Posterior cingulate gyrus (tissue), 11 donors: ENCODE measurements around the gene GLRX5.
"Not testable (repeated sequence)": the region's sequence is repeated elsewhere in the genome, so short reads cannot be mapped to it uniquely, and the experiment has no call there.

Source experiments
- DNase-seq, 10 donors: peaks; one replicate each; pipeline versions ENCODE4 v3.0.0 to v3.0.0-alpha.2; 2020 to 2021; ENCODE audit warnings: mixed read lengths in 3 of 10
- intact Hi-C: fragments of 100-400 bp; cut with DNase I; formaldehyde crosslinking; loops from one replicate; pipeline ENCODE4 v1.15.1; 2023

The GLRX5 gene

DNA sequence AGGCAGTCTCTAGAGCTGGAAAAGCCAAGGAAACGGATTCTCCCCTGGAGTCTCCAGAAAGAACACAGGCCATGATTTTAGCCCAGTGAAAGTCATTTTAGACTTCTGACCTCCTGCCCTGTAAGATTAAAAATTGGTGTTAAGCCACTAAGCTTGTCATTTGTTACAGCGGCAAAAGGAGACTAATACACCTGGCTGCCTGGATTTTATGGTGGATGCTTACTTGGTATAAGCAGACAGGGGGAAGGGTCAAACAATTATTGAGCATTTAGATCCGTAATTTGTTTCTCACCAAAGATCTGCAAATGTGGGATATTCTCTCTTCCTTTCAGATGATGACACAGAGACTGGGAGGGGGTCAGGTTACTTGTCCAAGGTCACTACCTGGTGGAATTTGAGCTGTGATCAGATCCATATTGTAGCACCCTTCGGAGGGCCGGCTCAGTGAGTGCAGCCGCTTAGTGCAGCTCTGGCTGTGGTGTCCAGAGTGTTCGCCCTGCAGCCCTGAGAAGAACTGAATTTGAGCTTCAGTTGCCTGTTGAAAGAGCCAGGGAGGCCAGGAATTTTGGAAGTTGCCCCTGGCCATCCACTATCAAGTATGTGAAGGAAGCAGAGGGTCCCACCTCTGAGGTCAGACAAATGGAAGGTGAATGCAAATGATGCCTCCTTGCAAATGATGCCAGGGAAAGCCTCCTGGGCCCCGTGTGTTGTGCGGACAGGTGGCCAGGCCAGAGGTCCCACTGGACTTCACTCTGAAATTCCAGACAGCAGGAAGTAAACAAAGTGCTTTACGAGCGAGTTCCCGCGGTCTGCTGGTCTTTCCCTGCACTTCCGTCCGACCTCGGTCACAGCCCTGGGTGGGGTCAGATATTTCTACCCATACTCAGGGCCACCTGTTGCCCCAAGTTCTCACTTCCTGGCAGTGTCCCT is 15.1 kb downstream of the GLRX5 start:
- intact Hi-C loops = no loop called here
- no peak for DNase-seq

DNA sequence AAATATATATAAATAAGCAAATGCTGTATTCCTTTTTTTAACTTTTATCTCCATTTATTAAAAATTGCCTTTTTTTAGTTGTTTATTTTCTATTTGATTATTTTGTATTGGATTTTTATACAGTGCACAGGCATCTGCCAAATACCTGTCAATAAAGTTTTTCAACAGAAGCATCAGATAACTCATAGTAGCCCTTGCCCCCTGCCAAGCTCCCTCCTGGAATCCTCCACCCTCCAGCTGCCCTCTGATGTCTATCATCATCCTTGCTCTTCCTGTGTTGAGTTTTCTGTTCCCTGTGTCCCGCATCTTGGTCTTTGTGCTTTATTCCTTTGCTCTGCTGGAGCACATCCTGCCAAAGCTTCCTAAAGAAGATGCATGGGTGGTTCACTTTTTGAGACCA is 16.6 kb downstream of the GLRX5 start:
- no peak for DNase-seq
- intact Hi-C loops = no loop called here

DNA sequence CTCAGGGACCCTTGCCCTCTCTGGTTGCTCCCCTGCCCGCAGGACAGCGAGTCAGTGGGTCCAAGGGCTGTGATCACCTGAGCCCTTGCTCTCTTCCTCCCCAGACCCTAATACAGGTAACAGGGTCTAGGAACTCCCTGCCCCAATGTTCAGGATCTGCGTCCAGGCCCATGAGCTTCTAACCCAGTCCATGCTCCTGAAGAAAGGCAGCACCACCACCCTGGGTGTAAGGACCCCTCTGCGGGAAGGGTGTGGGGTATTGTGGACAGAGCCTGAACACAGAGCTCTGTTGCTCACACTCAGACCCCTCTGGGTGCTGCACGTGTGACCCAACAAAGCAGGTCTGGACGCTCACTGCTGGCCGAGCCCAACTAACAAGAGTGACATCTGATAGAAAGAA is 18.3 kb downstream of the GLRX5 start:
- intact Hi-C loops = no loop called here

DNA sequence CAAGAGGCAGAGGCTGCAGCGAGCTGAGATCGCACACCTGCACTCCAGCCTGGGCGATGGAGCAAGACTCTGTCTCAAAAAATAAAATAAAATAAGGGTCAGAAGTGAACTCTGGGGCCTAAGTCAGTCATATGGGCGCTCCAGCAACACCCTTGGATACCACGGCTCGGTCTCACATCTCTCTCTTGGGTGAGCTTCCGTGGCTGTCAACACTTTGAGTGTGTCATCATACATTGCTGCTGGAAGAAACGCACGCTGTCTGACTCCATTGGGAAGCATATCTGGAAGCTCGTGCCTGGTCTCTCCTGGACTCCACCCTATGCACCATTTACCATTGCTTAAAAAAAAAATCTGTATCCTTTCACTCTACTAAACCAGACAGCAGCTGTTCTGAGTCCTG is 20.2 kb downstream of the GLRX5 start:
- intact Hi-C loops = no loop called here
- DNase-seq = peak in 1 of 10 donors; percentile 52

More for the DNA sequence above, 18.3 kb downstream of the GLRX5 start:
- no peak for DNase-seq

DNA sequence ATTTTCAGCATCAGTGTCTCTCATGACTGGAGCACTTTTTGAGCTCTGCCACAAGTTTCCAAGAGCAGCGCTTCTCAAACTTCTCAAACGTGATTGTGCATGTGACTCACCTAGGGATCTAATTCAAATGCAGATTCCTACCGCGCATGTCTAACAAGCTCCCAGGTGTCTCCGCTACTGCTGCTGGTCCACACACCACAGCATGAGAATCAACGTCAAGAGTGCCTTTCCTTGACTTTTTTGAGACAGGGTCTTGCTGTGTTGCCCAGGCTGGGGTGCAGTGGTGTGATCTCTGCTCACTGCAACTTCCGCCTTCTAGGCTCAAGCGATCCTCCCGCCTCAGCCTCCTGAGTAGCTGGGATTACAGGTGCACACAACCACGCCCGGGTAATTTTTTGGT is 22.4 kb downstream of the GLRX5 start:
- intact Hi-C loops = no loop called here
- DNase-seq = no peak

DNA sequence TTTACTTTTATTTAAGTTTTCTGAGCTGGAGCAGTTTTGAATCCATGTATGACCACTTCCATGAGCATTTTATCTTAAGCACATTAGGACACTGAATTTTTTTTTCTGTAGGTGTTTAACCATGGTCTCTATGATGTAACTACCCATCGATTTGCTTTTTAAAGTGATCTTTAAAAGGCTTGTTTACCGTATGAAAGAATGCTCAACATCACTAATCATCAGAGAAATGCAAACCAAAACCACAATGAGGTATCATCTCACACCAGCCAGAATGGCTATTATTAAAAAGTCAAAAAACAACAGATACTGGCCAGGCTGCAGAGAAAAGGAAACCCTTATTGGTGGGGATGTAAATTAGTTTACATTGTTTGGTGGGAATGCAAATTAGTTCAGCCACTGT is 23.0 kb downstream of the GLRX5 start:
- no peak for DNase-seq
- intact Hi-C loops = no loop called here

DNA sequence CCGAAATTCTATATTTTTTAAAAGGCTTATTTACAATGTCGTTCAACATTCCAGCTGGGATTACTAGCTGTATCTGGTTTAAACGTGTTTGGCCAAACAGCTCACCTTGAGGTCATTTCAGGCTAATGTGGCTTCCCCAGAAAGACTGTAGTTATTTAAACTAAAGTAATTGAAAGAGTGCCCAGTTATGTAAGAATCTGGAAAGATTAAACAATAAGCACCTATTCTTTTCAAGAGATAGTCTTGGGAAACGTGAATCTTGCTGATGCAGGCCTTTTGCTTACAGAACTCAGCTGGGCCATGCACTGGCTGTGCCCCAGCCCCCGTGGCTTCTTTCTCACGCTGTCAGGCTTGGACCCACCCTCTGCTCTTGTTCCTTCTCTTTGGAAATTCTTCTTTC is 24.4 kb downstream of the GLRX5 start:
- no peak for DNase-seq
- intact Hi-C loops = no loop called here

DNA sequence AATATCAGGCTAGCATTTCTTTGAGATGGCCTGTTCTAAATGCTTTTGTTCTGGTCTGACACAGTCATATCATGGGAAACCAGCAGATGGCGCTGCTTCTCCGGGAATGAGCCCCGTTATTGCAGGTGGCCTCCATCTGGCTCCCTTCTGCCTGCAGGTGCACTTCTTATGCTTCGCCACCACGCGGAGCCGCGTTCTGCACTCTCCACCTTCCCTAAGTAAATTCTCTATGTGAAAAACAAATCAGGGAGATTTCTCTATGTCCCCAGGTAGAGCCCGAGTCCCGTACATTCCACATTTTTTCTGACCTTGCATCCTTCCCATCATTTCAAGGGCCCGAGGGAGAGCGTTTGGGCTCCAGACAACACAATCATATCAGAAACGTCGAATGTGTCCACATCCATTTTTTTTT is 26.2 kb downstream of the GLRX5 start:
- intact Hi-C loops = loop anchor here (1.0 to 10.0 kb wide), 4 partner anchors 213 to 714 kb away; no protein-coding TSS in a partner anchor
- DNase-seq = peak; percentile 80 to 98 (median 92)

DNA sequence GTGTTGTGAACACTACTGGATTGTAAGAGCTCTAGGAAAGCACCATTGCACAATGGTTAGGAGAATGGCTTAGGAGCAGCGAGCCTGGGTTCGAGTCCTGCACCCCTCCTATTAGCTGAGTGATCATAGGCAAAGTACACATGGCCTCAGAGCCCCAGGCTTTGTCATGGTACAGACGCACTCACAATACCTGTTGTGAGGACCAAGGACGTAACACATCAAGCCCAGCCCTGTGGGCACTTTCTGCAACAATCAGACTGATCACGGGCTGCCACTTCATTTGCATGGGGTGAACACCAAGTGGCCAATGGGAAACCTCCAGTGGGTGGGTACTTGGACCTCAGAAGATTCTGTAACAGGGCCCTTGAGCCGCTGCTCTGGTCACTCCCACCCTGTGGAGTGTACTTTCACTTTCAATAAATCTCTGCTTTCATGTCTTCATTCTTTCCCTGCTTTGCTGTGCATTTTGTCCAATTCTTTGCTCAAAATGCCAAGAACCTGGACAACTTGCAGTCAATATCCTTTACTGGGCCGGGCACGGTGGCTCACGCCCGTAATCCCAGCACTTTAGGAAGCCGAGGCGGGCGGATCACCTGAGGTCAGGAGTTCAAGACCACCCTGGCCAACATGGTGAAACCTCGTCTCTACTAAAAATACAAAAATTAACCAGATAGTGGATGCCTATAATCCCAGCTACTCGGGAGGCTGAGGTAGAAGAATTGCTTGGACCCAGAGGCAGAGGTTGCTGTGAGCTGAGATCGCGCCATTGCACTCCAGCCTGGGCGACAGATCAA is 28.2 kb downstream of the GLRX5 start:
- intact Hi-C loops = loop anchor here (5.0 to 10.0 kb wide), 2 partner anchors 534 to 712 kb away; no protein-coding TSS in a partner anchor
- DNase-seq = no peak

DNA sequence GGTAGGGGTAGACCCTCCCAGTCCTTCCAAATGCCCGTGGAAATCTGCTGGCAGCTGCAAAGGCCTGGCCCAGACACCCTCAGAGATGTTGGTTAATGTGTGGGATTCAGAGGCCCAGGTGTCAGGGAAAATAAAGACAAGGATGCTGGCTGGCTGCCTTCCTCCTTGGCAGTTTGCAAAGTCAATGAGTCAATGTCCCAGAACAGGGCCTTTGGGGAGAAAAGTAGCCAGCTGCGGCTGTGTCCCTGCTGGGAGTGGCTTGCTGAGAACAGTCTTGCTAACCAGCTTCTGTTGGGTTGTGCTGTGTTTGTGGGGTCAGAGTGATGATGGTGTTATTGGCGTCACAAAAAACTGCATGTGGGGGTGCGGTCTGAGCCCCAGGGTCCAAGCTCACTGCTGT is 29.2 kb downstream of the GLRX5 start:
- no peak for DNase-seq
- intact Hi-C loops = loop anchor here (5.0 to 10.0 kb wide), 2 partner anchors 533 to 711 kb away; no protein-coding TSS in a partner anchor

DNA sequence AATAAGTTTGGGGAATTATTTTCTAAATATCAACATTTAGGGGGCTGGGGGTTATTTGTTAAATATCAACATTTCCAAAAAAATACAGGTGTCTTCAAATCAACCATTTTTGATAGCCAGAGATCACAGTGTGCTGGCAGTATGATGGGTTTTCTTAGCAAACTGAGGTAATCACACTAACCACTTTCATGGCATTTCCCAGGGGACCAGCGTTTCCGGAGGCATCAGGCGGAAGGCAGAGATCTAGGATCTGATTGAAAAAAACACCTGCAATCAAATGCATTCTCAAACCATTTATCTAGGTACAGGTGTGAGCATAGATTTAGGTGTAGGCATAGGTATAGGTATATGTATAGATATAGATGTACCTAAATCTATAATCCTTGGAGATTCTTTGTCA is 34.6 kb downstream of the GLRX5 start:
- intact Hi-C loops = loop anchor here (10.0 kb wide), 1 partner anchor 705 kb away; no protein-coding TSS in a partner anchor
- no peak for DNase-seq

DNA sequence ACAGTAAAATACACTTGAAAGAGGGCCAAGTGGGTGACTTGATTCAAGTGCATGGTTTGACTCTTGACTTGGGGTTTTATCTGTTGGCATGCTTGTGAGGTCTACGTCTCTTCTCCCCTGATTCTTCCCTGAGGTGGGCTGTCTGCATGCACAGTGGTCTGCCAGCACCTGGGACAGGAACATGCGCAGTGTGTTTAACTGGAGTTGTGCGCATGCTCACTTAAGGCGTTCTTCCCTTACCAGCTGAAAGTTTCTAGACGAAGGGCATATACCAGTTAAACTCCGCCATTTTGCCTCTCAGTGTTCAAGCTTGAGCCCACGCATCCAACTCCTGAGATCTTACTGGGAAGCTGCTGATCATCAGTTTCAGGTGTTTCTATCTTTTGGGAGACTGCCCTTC is 38.5 kb downstream of the GLRX5 start:
- intact Hi-C loops = no loop called here
- DNase-seq = no peak

DNA sequence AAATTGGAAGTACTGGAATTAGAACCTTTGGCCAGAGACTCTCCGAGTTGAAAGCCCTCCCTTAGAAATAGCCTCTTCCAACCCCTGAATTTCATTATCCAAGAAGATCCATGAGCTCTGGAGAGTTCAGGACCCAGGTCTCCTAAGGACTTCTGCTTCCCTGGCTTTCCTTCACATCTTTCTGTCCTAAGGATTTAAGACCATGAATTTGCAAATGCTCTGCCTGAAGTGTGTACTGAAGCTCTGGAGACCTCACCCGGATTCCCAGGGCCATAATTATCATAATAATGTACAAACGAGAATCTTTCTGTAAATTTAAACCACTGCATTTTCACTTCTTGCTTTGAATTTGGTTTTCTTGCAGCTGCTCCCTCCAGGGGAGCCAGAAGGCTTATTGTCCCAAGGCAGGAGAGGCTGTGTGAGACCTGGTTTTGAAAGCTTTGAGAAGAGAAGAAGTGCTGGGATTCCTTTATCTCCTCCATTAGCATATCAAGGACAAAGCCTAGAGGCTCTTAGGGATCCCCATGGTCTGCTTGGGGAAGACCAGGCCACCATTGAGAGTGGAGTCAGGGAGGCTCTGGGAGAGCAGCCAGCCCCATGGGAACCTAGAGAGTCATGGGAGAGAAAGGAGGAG is 41.1 kb downstream of the GLRX5 start:
- intact Hi-C loops = no loop called here
- DNase-seq = no peak

DNA sequence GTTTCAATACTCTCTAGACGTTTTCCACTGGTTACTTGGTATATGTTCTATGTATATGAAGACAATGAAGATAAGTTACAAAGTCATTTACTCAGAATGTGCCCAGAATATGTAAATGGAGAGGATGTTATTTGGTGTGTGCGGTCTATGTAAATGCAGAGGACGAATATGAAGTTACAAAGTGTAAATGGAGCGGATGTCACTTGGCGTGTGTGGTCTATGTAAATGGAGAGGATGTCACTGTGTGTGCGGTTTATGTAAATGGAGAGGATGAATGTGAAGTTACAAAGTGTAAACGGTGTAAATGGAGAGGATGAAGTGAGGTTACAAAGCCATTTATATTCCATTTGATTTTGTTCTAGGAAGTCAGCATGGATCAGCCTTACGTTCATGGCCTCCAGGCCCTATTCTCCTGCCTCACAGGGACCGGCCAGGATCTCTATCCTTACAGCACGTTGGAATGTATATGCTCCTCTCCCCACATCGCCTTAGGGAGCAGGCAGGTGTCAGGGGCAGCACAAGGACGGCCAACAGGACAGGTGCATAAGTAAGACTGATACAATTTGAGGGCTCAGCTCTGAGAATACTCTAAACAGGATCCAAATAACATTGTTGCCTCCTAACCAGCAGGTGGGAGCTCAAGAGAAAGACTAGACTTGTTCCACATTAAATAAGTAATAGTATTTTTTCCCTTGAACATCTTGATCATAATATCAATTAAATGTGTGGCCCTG is 42.4 kb downstream of the GLRX5 start:
- intact Hi-C loops = no loop called here
- no peak for DNase-seq

DNA sequence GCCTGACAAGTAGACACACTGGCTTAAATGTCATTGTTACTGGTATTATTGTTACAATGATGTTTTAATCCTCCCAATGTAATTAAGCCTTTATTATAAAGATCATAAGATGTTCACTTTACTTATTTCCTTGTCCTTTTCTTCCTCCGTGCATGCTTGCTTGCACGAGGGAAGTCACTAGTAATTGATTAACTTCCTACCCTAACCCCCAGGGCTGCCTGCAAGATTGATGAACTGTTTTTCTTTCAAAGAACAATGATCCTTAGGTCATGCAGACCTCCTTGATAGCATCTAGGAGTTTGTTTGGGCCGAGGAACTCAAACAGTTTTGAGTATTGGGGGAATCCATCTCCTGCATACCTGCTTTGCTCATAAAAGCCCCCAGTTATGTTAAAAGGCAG is 43.0 kb downstream of the GLRX5 start:
- intact Hi-C loops = no loop called here
- no peak for DNase-seq

DNA sequence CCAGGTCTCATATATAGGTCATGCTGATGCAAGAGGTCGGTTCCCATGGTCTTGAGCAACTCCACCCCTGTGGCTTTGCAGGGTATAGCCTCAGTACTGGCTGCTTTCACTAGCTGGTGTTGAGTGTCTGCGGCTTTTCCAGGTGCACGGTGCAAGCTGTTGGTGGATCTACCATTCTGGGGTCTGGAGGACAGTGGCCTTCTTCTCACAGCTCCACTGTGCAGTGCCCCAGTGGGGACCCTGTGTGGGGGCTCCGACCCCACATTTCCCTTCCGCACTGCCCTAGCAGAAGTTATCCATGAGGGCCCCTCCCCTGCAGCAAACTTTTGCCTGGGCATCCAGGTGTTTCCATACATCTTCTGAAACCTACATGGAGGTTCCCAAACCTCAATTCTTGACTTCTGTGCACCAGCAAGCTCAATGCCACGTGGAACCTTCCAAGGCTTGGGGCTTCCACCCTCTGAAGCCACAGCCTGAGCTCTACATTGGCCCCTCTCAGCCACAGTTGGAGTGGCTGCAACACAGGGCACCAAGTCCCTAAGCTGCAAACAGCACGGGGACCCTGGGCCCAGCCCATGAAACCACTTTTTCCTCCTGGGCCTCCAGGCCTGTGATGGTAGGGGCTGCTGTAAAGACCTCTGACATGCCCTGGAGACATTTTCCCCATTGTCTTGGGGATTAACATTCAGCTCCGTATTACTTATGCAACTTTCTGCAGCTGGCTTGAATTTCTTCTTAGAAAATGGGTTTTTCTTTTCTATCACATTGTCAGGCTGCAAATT is 49.2 kb downstream of the GLRX5 start:
- intact Hi-C loops, DNase-seq: not testable (repeated sequence)

DNA sequence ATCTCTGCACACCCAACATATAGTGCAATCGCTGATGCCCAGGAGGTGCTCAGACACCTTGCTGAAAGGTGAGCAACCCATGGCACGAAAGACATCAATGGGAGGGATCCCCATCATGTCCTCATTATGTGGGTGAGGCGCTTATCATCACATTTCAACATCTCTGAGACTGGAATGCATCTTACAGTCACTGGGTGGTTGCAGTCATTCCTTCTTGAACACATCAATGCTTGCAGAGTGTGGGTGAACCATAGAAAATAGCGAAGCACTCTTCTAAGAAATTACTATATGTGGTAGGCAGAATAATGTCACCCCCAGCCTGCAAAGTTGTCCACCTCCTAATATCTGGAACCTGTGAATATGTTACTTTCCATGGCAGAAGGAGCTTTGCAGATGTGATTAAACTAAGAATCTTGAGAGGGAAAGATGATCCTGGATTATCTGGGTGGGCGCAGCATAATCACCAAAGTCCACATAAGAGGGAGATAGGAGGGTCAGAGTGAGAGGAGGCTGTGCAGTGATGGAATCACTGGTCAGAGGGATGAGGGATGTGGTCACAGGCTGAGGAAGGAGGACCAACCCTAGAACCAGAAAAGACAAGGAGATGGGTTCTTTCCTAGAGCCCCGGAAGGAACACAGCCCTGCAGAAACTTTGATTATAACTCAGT is 51.2 kb downstream of the GLRX5 start:
- intact Hi-C loops = no loop called here
- DNase-seq = peak in 1 of 10 donors; percentile 3

DNA sequence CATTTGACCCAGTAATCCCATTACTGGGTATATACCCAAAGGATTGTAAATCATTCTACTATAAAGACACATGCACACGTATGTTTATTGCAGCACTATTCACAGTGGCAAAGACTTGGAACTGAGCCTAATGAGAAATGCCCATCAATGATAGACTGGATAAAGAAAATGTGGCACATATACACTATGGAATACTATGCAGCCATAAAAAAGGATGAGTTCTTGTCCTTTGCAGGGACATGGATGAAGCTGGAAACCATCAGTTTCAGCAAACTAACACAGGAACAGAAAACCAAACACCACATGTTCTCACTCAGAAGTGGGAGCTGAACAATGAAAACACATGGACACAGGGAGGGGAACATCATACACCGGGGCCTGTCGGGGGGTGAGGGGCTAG is 56.3 kb downstream of the GLRX5 start:
- DNase-seq, intact Hi-C loops: not testable (repeated sequence)
